HCT116 (cell line): ENCODE data around the gene TACC2. TPM values are rescaled to one million over a fixed set of nuclear protein-coding genes. Genes with fewer than 3 reads are reported as not detected.

ENCODE experiments used
- ATAC-seq: fragments of 200-7000 bp; cut with Tn5 transposase; 2 replicates; pipeline ENCODE4 v1.9.1; 2020; ENCODE audit warnings: mild to moderate bottlenecking, moderate library complexity
- BruUV-seq: library from RNA; stranded (reverse); fragments of 400-500 nt; replicated peaks from 2 replicates; lab custom pipeline; 2021; lab: Mats Ljungman, UMichigan
- CTCF ChIA-PET: fragments of 300-600 bp; sonication (Branson Sonifier 250); formaldehyde crosslinking; loops from one replicate; lab custom pipeline; 2021; ENCODE audit warnings: antibody characterized with exemption; lab: Charles Lee
- POLR2A ChIA-PET: fragments of 300-600, 350-600 bp; sonication (Branson Sonifier 250); formaldehyde crosslinking; loops from one replicate; lab custom pipeline; 2021; ENCODE audit warnings: antibody characterized with exemption; lab: Charles Lee
- RAD21 ChIA-PET, 2 experiments: fragments of 300-600 bp; sonication (Branson Sonifier 250); formaldehyde crosslinking; loops; one replicate each; lab custom pipeline; 2023; ENCODE audit warnings: low total read pairs in 2 of 2; ENCODE audit not compliant: uncharacterized antibody in 2 of 2, unreplicated experiment in 2 of 2, low non-redundant PET in 1 of 2; lab: Charles Lee
- DNase-seq: peaks from one replicate; pipeline ENCODE4 v3.0.0-alpha.2; 2010; ENCODE audit warnings: low read depth, low spot score
- H2AFZ ChIP-seq: fragments of 200-600 bp; shearing (Covaris generic), sonication (generic); 2 replicates; pipeline ENCODE4 v1.6.1; 2017; ENCODE audit warnings: low read depth, mixed run types, mixed read lengths, antibody characterized with exemption, low read length; ENCODE audit not compliant: poor library complexity, severe bottlenecking
- H3K27ac ChIP-seq: 2 replicates; pipeline ENCODE4 v1.5.1; 2012; ENCODE audit warnings: low read depth, low read length
- H3K27me3 ChIP-seq: fragments of 200-600 bp; sonication (generic); 2 replicates; pipeline ENCODE4 v1.6.1; 2016; ENCODE audit warnings: mixed run types, low read length, mixed read lengths; ENCODE audit not compliant: insufficient read depth
- H3K36me3 ChIP-seq, 2 experiments: fragments of 200-500 bp in 1 of 2; fragments of 200-600 bp in 1 of 2; sonication (Bioruptor generic) in 1 of 2; sonication (generic) in 1 of 2; 2 replicates each; pipeline versions ENCODE4 v1.5.1 to v1.6.1; 2014 to 2016; ENCODE audit warnings: low read length in 2 of 2, inconsistent platforms in 1 of 2, mixed read lengths in 1 of 2, mixed run types in 1 of 2; ENCODE audit not compliant: insufficient read depth in 2 of 2, control insufficient read depth in 1 of 2
- H3K4me1 ChIP-seq, 2 experiments: fragments of 200-600 bp in 1 of 2; sonication (generic) in 1 of 2; 2 replicates each; pipeline versions ENCODE4 v1.5.1 to v1.6.1; 2012 to 2017; ENCODE audit warnings: low read length in 2 of 2, inconsistent platforms in 1 of 2, mild to moderate bottlenecking in 1 of 2, mixed read lengths in 1 of 2, mixed run types in 1 of 2, moderate library complexity in 1 of 2; ENCODE audit not compliant: insufficient read depth in 2 of 2, control insufficient read depth in 1 of 2
- H3K4me2 ChIP-seq: fragments of 200-600 bp; sonication (generic); 2 replicates; pipeline ENCODE4 v1.6.1; 2017; ENCODE audit warnings: mixed run types, low read length, mixed read lengths
- H3K4me3 ChIP-seq, 2 experiments: fragments of 200-600 bp in 1 of 2; sonication (generic) in 1 of 2; replicated peaks in 1 of 2; 2 replicates each; pipeline ENCODE4 v1.5.1; 2011 to 2016; ENCODE audit warnings: low read length in 2 of 2, control low read depth in 1 of 2, low read depth in 1 of 2, mild to moderate bottlenecking in 1 of 2, mixed read lengths in 1 of 2, mixed run types in 1 of 2
- H3K79me2 ChIP-seq: fragments of 200-600 bp; sonication (generic); 2 replicates; pipeline ENCODE4 v1.6.1; 2017; ENCODE audit warnings: mild to moderate bottlenecking, mixed run types, low read length, moderate library complexity, mixed read lengths; ENCODE audit not compliant: insufficient read depth
- H3K9ac ChIP-seq: fragments of 200-600 bp; sonication (generic); 2 replicates; pipeline ENCODE4 v1.6.1; 2016; ENCODE audit warnings: low read length, mixed read lengths
- H3K9me2 ChIP-seq: fragments of 200-600 bp; sonication (generic), shearing (Covaris generic); 2 replicates; pipeline ENCODE4 v1.6.1; 2017; ENCODE audit warnings: mixed run types, mild to moderate bottlenecking, moderate library complexity; ENCODE audit not compliant: insufficient read depth
- H3K9me3 ChIP-seq, 2 experiments: fragments of 200-500 bp in 1 of 2; fragments of 200-600 bp in 1 of 2; sonication (Bioruptor generic) in 1 of 2; sonication (generic) in 1 of 2; 2 replicates each; pipeline ENCODE4 v1.6.1; 2014 to 2017; ENCODE audit warnings: low read length in 2 of 2, mixed read lengths in 2 of 2, inconsistent platforms in 1 of 2, low read depth in 1 of 2, mild to moderate bottlenecking in 1 of 2, mixed run types in 1 of 2, moderate library complexity in 1 of 2; ENCODE audit not compliant: control insufficient read depth in 1 of 2, insufficient read depth in 1 of 2
- H4K20me1 ChIP-seq: fragments of 200-600 bp; sonication (generic), shearing (Covaris generic); 2 replicates; pipeline ENCODE4 v1.6.1; 2017; ENCODE audit warnings: mixed run types, mild to moderate bottlenecking, moderate library complexity; ENCODE audit not compliant: insufficient read depth
- CBX3 ChIP-seq: IDR thresholded peaks from 2 replicates; pipeline ENCODE4 v1.6.1; 2012; ENCODE audit warnings: low read depth
- CTCF ChIP-seq, 3 experiments: fragments of 200-600 bp in 1 of 3; sonication (generic) in 1 of 3; IDR thresholded peaks in 2 of 3; conservative IDR thresholded peaks in 1 of 3; 2 replicates each; pipeline ENCODE4 v1.5.1; 2012 to 2017; ENCODE audit warnings: low read depth in 2 of 3, low read length in 2 of 3, antibody characterized with exemption in 1 of 3, borderline replicate concordance in 1 of 3, control low read depth in 1 of 3, mild to moderate bottlenecking in 1 of 3, mixed read lengths in 1 of 3, mixed run types in 1 of 3, moderate library complexity in 1 of 3; ENCODE audit not compliant: insufficient read depth in 1 of 3
- EGR1 ChIP-seq: IDR thresholded peaks from 2 replicates; pipeline ENCODE4 v1.6.1; 2012; ENCODE audit warnings: low read depth
- ELF1 ChIP-seq: IDR thresholded peaks from 2 replicates; pipeline ENCODE4 v1.6.1; 2012; ENCODE audit warnings: low read depth, borderline replicate concordance
- EZH2 ChIP-seq: fragments of 200-600 bp; sonication (generic); IDR thresholded peaks from 2 replicates; pipeline ENCODE4 v1.6.1; 2017; ENCODE audit warnings: antibody characterized with exemption, mixed run types
- EZH2phosphoT487 ChIP-seq: fragments of 200-600 bp; IDR thresholded peaks from 2 replicates; pipeline ENCODE4 v1.6.1; 2018; ENCODE audit warnings: antibody characterized with exemption, borderline replicate concordance
- MAX ChIP-seq: IDR thresholded peaks from 2 replicates; pipeline ENCODE4 v1.6.1; 2012
- POLR2A ChIP-seq: IDR thresholded peaks from 2 replicates; pipeline ENCODE4 v1.7.0; 2011; ENCODE audit warnings: borderline replicate concordance; ENCODE audit not compliant: insufficient read depth, insufficient read length; ENCODE audit errors: extremely low read depth
- POLR2AphosphoS5 ChIP-seq: IDR thresholded peaks from 2 replicates; pipeline ENCODE4 v1.6.1; 2011; ENCODE audit warnings: mild to moderate bottlenecking, low read depth, low read length, moderate library complexity
- RAD21 ChIP-seq: IDR thresholded peaks from 2 replicates; pipeline ENCODE4 v1.6.1; 2012; ENCODE audit warnings: low read depth, mild to moderate bottlenecking
- REST ChIP-seq: IDR thresholded peaks from 2 replicates; pipeline ENCODE4 v1.6.1; 2012; ENCODE audit warnings: low read depth
- SIN3A ChIP-seq: IDR thresholded peaks from 2 replicates; pipeline ENCODE4 v1.6.1; 2012; ENCODE audit warnings: low read depth
- SP1 ChIP-seq: IDR thresholded peaks from 2 replicates; pipeline ENCODE4 v1.6.1; 2012; ENCODE audit warnings: low read depth
- SRF ChIP-seq: IDR thresholded peaks from 2 replicates; pipeline ENCODE4 v1.6.1; 2012; ENCODE audit warnings: low read depth
- TCF7L2 ChIP-seq: IDR thresholded peaks from 2 replicates; pipeline ENCODE4 v1.7.0; 2011; ENCODE audit warnings: borderline replicate concordance, inconsistent platforms; ENCODE audit not compliant: insufficient read depth, insufficient read length; ENCODE audit errors: extremely low read depth
- YY1 ChIP-seq: IDR thresholded peaks from 2 replicates; pipeline ENCODE4 v1.6.1; 2011; ENCODE audit warnings: low read length, low read depth, moderate library complexity, mild to moderate bottlenecking; ENCODE audit not compliant: insufficient replicate concordance; ENCODE audit errors: extremely low read depth
- ZBTB33 ChIP-seq: IDR thresholded peaks from 2 replicates; pipeline ENCODE4 v1.6.1; 2011; ENCODE audit warnings: mild to moderate bottlenecking, low read length, moderate library complexity; ENCODE audit not compliant: insufficient replicate concordance; ENCODE audit errors: extremely low read depth
- ZFX ChIP-seq: fragments of 450-650 bp; IDR thresholded peaks from 2 replicates; pipeline ENCODE4 v1.6.1; 2017
- intact Hi-C: fragments of 100-400 bp; cut with micrococcal nuclease; formaldehyde crosslinking; loops from 2 replicates; pipeline ENCODE4 v1.10.0; 2022
- total RNA-seq: library from RNA; stranded (reverse); gene quantifications from one replicate; pipeline ENCODE4 v1.2.1, GENCODE V29; 2021; ENCODE audit not compliant: unreplicated experiment

TACC2 gene
- total RNA-seq, 1 experiment from 2014 or later: 38.6 TPM

GRCh38 chr10:121974535-121975294 is 14.2 kb upstream of the TACC2 start, which contains the start of gene NSMCE4A:
NSMCE4A (minus strand) TSS chr10:121975217; CDS start chr10:121975165, 52 bp downstream.
- H3K9me3 ChIP-seq: peaks cover 14 to 21% of the 10 kb centered on the region in 2 experiments; a peak in 3 of 4 replicates
- peak within 1 kb of the TSS; percentile 94 for H3K4me2 ChIP-seq
- ChIA-PET POLR2A (no interaction called here), CTCF (interaction anchor here (0.6 to 1.3 kb wide), 3 partner anchors 13 to 77 kb away, joined by 3 read pairs; no protein-coding TSS in a partner anchor), RAD21 (no interaction called here)
- H3K79me2 ChIP-seq: peaks cover 26% of the 10 kb centered on the region
- TF ChIP-seq SRF (no peak; the same call in 1 of the 2 replicates), ELF1 (no peak), POLR2A (peak; percentile 77), ZFX (peak; percentile 99), CTCF (IDR thresholded peaks at IDR 0.05 in 2 of 3, conservative IDR thresholded peaks at IDR 0.05 in 1 of 3; ENCODE audit: borderline replicate concordance in 1 of 3, insufficient read depth in 1 of 3, low read depth in 2 of 3, low read length in 2 of 3) (peak in 2 of 3 experiments; percentile 77 to 81; a peak in 3 of 6 replicates), SIN3A (peak; percentile 62; the same call in 1 of the 2 replicates), YY1 (peak; percentile 88), POLR2AphosphoS5 (peak; percentile 85), SP1 (no peak), REST (no peak), EZH2phosphoT487 (no peak), RAD21 (0 out of 2 replicates have a peak, but pooled peaks have one; percentile 19), MAX (peak; percentile 86), ZBTB33 (peak; percentile 45), EZH2 (no peak), CBX3 (peak; percentile 94; the same call in 1 of the 2 replicates), EGR1 (no peak), TCF7L2 (peak; percentile 42)
- no peaks in the 10 kb centered on the region for H4K20me1 ChIP-seq
- peak within 1 kb of the TSS; percentile 80 to 83 for H3K4me3 ChIP-seq
- intact Hi-C loops: loop anchor here (2.0 kb wide), 1 partner anchor 46 kb away; the partner anchor contains the start of gene ATE1
- H3K36me3 ChIP-seq: peaks cover 6 to 8% of the 10 kb centered on the region in 2 experiments; a peak in 3 of 4 replicates
- no peak within 1 kb of the TSS for H2AFZ ChIP-seq
- no peaks in the 10 kb centered on the region for H3K27me3 ChIP-seq
- no TSS peak for BruUV-seq
- H3K4me1 ChIP-seq: peaks cover 7 to 13% of the 10 kb centered on the region in 2 experiments; a peak in 3 of 4 replicates
- H3K9ac ChIP-seq: peak within 1 kb of the TSS; percentile 91
- peak within 1 kb of the TSS; percentile 99 for H3K27ac ChIP-seq
- peak; percentile 56 for DNase-seq
- ATAC-seq: peak; percentile 88
- no peaks in the 10 kb centered on the region for H3K9me2 ChIP-seq
